HG02763 (cell line): ENCODE results near the gene MST1.

Source experiments
- ATAC-seq: cut with Tn5 transposase; IDR thresholded peaks from one replicate; pipeline ENCODE4 v1.9.1; 2021; ENCODE audit warnings: mild to moderate bottlenecking, moderate library complexity; ENCODE audit not compliant: unreplicated experiment

MST1 gene

DNA sequence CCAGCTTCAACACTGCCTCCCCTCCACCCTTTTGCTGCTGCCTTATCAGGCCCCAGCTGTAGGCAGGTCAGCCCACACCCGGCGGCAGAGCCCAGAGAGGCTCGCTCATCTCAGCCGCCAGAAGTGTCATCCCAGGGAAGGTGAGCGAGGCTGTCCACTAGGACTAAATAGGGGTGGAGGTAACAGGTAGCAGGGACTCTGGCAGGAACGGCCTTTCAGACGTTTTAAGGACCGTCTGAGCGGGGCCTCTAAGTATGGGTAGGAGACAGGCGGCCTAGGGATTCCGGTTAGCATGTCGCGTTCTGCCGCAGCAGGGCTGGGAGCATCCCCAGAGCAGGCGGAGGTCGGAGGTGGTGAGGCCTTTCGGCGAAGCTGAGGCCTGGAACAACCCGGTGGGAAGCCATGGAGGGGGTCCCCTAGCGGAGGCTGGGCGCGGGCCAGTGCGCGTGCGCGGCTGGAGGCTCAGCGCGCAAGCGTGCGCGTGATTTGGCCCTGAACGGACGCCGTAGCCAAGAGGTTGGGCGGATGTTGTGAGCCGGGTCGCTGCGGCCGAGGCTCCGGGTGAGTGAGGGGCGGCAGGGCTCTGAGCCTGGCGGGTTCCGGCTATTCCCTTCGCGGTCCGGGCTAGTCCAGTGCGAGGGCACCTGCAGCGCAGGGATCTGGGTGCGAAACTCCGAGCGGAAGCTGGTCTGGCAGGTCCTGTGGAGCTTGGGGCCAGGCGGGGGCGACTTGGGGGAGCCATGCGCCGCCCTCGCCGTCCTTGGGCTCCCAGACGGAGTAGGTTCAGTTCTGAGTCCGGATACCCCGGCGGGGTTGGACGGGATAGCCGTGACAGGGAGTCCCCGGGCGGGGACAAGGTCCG is at the start of gene MST1, which contains the start of gene RNF123:
Gene MST1, minus strand, starts transcription at position 429 of the 862 bp plus-strand sequence. CDS start 783 bp downstream, outside the sequence.
Gene RNF123, plus strand, starts transcription at position 512 of the 862 bp plus-strand sequence. CDS start 1,609 bp downstream, outside the sequence.
- ATAC-seq = peak; percentile 63

DNA sequence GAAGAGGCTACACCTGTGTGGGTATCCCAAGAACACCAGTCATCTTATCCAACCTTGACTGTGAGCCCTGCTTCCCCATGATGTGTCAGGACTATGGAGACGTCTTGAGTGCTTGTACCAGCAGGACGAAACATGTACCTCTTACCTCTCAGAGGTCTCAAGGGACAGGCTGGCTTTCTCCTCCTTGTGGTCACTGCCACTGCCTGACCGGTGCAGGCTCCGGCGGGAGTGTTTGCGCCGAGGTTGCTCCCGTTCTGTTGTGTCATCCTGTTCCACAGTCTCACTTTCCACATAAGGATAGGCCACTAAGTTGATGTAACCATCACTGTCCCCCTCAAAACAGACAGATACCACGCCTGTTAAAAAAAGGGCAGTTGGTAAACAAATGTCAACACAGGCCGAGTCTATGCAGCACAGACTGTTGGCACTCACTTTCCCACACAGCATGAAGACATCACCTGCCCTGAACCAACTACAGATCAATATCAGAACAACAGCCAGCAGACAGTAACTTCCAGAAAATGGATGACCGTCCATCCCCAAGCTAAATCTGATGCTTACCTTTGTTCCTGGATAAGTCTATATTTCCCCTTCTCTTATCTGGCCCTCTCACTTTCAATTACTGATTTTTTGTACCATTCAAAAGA is 48.9 kb upstream of the MST1 start:
- ATAC-seq = no peak

DNA sequence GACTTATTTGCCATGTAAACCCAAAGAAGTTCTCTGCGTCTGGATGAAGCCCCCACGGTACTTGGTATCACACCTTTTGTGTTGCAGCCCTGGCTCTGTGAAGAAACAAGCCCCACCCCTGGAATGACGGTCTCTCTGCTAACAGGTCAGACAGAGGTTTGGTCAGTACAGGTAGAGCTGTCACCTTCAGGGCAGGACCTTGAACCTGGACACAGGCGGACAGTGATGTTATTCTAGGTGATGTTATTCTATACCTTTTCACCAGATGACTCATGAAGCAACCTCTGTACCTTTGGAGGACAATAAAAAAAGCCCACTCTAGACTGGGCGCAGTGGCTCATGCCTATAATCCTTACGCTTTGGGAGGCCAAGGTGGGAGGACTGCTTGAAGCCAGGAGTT is 45.5 kb upstream of the MST1 start:
- no peak for ATAC-seq

DNA sequence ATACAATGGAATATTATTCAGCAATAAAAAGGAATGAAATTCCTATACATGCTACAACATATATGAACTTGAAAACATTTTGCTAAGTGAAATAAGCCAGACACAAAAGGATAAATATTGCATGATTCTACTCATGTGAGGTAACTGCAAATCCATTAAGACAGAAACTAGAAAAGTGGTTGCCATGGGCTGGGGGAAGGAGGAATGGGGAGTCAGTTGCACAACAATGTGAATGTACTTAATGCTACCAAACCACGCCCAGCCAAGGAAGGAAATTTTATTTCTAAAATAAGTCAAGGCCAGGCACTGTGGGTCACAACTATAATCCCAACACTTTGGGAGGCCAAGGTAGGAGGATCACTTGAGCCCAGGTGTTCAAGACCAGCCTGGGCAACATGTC is 44.3 kb upstream of the MST1 start:
- ATAC-seq = no peak

DNA sequence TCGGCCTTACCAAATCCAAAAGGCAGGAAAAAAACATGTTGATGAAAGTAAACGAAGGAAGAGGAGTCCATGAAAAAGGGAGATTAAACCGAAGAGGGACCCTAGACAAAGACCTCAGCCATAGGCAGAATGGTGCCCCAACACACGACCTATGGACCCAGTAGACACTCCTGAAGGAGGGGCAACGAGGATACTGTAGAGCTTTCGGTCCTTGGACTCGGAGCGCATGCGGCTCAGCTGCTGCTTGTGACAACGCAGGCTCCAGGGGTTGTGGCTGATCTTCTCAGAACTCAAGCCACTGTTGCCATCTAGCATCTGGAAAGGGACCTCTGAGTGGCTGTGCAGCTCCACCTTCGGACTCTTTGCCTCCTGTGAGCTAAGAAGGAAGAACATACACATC is 43.3 kb upstream of the MST1 start:
- ATAC-seq = no peak

DNA sequence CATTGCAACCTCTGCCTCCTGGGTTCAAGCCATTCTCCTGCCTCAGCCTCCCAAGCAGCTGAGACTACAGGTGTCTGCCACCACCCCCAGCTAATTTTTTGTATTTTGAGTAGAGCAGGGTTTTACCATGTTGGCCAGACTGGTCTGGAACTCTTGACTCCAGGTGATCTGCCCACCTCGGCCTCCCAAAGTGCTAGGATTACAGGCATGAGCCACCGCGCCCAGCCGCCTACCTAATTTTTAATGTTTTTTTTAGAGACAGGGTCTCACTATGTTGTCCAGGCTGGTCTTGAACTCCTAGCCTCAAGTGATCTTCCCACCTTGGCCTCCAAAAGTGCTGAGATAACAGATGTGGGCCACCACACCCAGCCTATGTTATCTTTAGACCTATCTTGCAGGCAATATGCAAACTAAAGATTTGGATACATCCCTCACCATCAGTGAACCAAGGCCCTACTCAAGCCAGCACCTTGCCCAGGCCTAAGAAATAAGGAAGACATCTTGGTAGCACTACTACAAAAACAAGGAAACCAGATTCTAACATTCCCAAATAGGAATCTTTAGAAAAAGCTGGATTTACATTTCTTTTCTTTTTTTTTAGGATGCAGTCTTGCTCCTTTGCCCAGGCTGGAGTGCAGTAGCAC is 40.8 kb upstream of the MST1 start:
- ATAC-seq = no peak

DNA sequence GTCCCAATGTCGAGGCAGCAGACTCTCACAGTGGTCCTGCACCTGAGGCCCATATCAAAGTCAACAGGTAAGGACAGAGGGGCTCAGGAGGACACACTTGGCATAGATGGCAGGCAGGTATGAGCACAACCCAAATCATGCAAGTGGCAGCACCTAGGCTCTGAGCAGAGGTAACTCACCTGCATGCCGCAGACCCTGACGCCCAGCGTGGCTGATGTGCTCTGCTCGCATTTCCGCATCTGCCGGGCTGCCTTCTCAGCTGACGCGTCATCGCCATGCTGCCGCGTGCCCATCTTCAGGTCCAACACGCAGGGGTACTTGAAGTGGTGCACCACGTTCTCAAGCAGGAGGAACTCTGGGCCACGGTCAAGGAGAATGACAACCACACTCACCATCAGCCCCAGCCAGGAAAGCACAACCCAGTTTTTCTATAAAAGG is 38.7 kb upstream of the MST1 start:
- no peak for ATAC-seq

DNA sequence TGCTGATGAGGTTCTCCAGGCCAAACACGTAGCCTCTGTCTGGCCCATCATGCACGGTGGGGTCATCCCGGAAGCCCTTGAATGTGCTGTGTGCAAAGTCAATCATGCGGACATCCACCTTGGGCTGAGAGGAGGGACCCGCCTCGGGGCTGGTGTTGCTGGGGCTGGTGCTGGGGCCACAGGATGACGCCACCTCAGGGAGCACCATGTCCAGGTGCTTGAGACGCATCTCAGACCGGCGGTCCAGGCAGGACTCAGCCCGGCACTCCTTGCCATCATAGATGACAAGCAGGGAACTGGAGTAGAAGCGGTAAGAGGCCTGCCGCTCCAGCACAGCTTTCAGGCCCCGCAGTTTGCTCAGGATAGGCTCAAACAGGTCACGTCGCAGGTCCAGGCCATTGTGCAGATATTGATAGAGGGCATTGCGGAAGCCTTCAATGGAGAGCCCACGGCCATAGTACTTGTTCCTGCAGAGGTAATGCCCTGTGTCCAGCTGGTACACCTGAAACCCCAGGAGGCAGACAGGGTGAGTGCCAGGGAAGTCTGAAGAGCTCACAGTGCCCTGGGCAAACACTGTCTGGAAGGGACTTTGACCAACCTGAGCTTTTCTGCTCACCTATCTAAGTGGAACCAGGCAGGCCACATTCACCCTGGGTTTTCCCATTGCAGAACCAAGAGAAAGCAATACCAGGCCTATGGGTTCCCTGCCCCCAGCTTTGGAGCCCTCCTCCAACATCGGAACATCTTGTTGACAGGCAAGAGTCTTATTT is 38.1 kb upstream of the MST1 start:
- ATAC-seq = no peak

DNA sequence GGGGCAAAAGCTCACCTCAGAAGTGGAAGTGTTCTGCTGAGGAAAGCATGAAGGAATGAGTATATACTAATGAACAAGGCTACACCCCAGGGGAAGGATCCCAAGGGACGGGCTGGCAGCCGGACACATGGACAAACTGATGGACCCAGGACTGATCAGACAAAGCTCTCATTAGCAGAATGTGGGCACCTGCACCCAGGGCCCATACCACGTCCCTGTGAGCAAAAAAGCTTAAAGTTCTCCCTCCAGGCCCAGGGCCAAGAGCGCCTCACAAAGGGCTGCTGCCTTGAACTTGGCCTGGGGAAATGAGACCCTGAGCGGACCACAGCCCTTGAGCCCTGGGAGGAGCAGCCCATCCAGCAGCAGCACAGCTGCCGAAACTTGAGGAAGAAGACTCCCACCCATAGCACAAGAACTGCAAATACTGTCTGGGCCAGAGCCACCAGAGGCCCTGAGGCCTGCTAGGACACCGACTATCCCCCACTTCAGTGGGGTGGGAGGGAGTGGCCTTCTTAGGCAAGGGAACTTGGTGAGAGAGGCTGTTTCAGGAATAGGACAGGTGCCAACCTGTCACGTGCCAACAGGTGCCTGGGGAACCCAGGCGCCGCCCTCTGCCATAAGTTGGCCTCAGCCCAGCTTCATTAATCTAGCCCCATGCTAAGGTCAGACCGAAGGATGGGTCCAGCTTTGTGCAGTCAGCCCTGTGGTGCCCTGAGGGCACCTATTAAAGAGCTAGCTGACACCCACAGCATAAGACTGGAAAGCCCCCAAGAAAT is 36.8 kb upstream of the MST1 start:
- no peak for ATAC-seq

DNA sequence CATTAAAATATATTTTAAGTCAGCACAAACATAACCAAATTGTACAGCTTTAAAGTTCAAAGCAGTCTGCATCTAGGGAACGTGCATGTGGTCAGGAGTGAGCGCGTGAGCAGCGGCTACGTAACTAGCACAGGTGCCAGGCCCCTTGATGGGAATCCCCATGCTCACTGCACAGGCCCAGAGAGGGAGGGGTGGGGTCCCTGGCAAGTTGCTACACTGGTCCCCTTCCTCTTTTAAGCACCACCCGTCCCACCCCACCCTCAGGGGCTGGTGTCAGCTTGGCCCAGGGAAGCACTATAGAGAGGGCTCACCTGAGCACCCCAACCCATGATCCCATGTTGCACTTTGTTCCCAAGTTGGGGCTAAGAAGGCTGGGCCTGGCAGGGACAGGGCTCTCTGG is 35.3 kb upstream of the MST1 start:
- ATAC-seq = no peak

DNA sequence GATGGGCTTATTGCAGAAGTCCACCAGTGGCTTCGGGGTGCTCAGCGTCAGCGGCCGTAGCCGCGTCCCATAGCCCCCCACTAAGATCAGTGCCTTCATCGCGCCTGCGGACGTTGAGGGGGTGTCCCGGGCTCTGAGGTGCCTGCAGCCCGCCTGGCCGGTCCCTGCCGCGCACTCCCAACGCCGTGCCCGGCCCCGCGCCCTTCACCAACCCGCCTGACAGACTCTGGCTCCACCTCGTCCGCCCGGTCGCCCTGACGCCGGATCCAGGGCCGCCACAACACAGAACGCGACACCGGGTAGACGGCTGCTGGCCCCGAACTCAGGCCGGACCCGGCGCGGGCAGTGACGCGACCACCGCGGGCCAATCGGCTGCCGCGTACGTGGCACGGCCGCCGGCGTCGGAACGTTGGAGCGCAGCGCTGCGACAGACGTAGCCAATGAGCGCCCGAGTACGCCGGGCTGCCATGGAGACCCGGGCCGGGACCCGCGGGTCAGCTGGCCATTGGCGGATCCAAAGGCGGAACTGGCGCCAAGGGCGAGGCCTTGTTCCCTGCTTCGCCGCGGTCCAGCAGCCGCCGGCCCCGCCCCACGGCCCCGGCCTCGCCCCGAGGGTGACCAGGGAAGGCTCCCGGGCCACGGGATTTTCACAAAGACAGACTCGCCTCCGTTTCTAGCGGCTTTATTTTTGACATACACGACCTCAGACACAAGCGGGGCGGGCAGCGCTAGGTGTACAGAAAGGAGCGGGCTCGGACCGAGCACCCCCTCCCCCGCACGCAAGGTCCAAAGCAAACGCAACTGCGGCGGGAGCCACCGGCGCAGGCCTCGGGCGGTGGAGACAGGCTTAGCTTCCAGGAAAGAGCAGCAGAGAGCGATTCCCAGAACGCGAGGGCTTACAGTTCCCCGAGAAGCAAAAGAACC is 34.6 kb upstream of the MST1 start, which contains the start of gene GMPPB:
Gene GMPPB, minus strand, starts transcription at position 324 of the 924 bp plus-strand sequence. Its CDS starts 225 bp downstream, at position 99.
- ATAC-seq = peak; percentile 79

DNA sequence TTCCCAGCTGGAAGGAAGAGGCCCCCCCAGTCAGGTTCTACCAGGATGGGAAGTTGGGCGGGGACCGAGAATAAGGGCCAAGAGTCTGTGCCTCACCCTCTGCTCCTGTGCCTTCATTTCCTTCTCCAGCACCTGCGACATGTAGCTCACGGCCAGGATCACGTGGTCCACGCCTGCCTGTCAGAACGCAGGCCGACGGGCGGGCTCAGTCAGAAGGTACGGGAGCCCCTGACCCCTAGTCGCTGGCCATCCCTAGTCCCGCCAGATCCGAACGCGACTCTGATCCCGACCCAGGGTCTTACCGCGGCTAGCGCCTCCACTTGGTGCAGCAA is 34.0 kb upstream of the MST1 start:
- ATAC-seq = no peak

DNA sequence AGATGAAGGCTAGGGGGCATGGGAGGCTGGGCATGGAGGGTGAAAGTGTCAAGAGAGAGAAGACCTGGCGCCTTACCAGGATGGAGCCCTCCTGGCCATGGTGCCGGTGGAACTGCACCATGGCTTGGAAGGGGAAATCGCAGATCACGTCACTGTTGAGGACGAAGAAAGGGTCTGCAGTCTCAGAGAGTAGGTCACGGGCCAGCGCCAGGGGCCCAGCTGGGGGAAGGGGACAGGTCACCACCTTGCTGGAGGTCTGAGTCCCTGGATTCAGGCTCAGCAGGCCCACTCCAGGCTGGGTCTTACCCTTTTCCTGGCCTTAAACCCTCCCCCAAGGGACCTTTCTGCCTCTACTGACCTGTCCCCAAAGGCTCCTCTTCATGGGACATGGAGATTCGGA is 33.6 kb upstream of the MST1 start:
- ATAC-seq = no peak

DNA sequence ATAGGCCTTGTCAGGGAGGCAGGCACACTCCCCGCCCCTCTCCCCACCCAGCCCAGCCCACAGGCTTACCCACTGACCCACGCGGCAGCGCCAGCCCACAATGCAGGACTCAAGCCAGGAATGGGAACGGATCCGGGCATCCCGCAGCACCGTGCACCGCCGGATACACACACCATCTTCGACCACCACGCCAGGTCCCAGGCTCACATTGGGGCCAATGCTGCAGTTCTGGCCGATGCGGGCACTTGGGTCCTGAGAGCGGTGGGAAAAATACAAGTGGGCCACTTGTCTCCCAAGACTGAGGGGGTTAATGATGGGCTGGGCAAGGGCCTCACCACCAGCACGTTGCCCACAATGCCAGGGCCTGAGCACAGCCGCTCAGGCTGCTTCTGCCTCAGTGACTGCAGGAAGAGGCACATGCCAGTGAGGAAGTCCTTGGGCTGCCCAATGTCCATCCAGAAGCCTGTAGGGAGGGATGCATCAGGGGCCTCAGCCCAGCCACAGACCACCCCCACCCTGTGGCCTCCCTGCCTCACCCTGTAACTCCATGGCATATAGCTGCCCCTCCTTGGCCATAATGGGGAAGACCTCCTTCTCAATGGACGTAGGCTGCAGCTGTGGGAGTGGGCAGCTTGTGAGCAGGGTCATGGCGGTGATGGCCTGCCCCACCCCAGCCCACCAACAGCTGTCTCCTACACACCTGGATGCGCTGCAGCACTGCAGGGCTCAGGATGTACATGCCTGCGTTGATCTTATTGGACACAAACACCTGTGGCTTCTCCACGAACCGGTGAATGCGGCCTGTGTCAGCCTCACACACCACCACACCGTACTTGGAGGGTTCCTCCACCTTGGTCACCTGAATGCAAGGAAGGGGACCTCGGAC is 32.9 kb upstream of the MST1 start:
- no peak for ATAC-seq

DNA sequence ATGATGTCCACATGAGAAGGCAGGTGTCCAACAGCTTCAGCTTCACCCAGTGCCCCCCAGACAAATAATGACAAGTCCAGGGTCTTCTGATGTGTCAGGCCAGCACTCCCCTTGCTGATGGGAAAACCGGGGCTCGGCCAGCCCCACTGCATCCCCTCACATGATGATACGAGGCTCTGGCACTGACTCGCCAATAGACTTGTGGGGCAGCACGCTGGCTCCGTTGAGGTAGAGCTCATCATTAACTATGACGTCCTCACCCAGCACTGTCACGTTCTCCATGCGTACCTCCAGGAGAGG is 32.3 kb upstream of the MST1 start:
- ATAC-seq = no peak

DNA sequence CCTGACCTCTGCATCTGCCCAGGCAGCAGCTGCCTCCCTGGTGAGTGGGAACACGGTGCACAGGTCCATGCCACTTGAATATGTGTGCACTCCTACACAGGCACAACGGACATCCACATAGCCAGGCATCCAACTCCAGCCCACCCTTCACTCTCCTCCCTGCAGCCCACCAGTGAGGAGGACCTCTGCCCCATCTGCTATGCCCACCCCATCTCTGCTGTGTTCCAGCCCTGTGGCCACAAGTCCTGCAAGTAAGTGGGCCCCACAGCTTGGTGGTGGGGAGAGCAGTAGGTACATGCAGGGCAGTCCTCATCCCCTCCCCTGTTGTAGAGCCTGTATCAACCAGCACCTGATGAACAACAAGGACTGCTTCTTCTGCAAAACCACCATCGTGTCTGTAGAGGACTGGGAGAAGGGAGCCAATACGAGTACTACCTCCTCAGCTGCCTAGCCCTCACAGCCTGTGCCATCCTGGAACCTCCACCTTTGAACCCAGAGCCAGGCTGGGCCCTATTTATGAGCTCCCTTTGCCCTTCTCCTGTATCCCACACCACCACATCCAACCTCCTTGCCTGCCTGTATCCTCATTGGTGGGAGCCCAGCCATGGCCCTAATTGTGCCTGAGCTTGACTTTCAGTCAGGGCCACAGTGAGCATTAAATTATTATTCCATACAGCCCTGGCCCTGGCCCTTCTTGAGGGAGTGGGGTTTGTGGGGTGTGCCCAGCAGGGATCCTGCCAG is 31.8 kb upstream of the MST1 start:
- ATAC-seq = no peak

DNA sequence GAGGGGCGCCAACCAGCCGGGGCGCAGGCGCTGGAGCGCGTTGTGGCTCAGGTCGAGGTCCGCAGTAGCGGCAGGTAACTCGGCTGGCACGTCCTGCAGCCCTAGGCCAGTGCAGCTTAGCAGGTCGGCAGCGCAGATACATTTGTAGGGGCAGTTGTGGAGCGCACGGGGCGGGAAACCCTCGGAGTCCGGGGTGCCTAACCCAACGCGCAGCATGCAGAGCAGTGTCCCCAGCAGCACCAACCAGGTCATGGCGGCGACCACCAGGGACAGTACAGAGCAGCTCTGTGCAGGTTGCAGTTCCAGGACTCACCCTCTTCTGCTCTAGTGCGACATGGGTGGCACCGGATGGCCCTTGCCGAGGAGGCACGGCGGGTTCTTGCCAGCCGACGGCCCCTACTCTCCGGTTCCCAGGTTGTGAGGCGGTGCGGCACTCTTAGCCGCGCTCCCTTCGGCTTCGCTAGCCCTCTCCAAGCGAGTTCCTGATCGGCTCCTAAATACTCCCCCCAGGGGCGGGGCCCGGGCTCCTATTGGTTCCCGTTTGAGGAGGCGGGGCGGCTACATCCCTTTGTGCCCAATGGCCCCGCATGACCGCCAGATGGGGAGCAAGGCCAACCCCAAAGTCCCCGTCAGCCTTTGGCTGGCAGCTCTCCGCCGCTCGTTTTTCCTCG is 30.1 kb upstream of the MST1 start, which contains the start of gene AMIGO3:
Gene AMIGO3, minus strand, starts transcription at position 471 of the 671 bp plus-strand sequence. Its CDS starts 219 bp downstream, at position 252.
- ATAC-seq = peak; percentile 39
